GM19467 (cell line): ENCODE results near the gene USP21.
A peak's percentile ranks its signal among the peaks of the same experiment; 100 is the strongest.

ENCODE experiments used
- ATAC-seq: cut with Tn5 transposase; IDR thresholded peaks from one replicate; pipeline ENCODE4 v1.9.1; 2021; ENCODE audit warnings: mild to moderate bottlenecking, moderate library complexity; ENCODE audit not compliant: unreplicated experiment

Gene USP21

GRCh38 chr1:161192476-161193465 is 33.5 kb downstream of the USP21 start:
- no peak for ATAC-seq

- ATAC-seq = no peak
Observed at GRCh38 chr1:161193561-161194235, 34.4 kb downstream of the USP21 start.

GRCh38 chr1:161195171-161195570 is 35.9 kb downstream of the USP21 start:
- no peak for ATAC-seq

- no peak for ATAC-seq
Observed at GRCh38 chr1:161196111-161196510, 36.8 kb downstream of the USP21 start.

GRCh38 chr1:161196521-161197451 is 37.5 kb downstream of the USP21 start:
- ATAC-seq = no peak

- no peak for ATAC-seq
Observed at GRCh38 chr1:161197560-161198193, 38.4 kb downstream of the USP21 start.

- no peak for ATAC-seq
Observed at GRCh38 chr1:161198194-161198896, 39.0 kb downstream of the USP21 start.

GRCh38 chr1:161198897-161199431 is 39.7 kb downstream of the USP21 start, which contains the start of gene ADAMTS4:
Gene ADAMTS4 (minus strand): TSS chr1:161199054. CDS start chr1:161198627, 427 bp downstream.
- no peak for ATAC-seq

GRCh38 chr1:161199506-161200139 is 40.3 kb downstream of the USP21 start:
- ATAC-seq = no peak

GRCh38 chr1:161200421-161200991 is 41.2 kb downstream of the USP21 start:
- ATAC-seq = no peak

GRCh38 chr1:161200992-161201835 is 41.9 kb downstream of the USP21 start:
- ATAC-seq = no peak

- peak; percentile 95 for ATAC-seq
Observed at GRCh38 chr1:161201836-161202712, 42.8 kb downstream of the USP21 start, which contains the start of gene NDUFS2. Gene NDUFS2 (plus strand): TSS chr1:161202367. CDS start chr1:161202386, 19 bp downstream.

- ATAC-seq = no peak
Observed at GRCh38 chr1:161206411-161207140, 47.3 kb downstream of the USP21 start.

GRCh38 chr1:161207173-161207572 is 47.9 kb downstream of the USP21 start:
- ATAC-seq = no peak

GRCh38 chr1:161209790-161210409 is 50.6 kb downstream of the USP21 start:
- peak; percentile 56 for ATAC-seq
